ENCODE measurements around the gene HK1. TPM values are rescaled to one million over a fixed set of nuclear protein-coding genes. Genes with fewer than 3 reads are reported as not detected.
"Not testable (repeated sequence)": the region's sequence is repeated elsewhere in the genome, so short reads cannot be mapped to it uniquely, and the experiment has no call there.

HK1 gene
- polyA plus RNA-seq, 1 donor, result 35.4 TPM

- not testable (repeated sequence) for DNase-seq
Measured at GRCh38 chr10:69328888-69329287, 50.6 kb downstream of the HK1 start.

- DNase-seq, result no peak
Measured at GRCh38 chr10:69329721-69330178, 51.5 kb downstream of the HK1 start.

GRCh38 chr10:69331161-69331560, 52.9 kb downstream of the HK1 start:
- DNase-seq, result no peak

GRCh38 chr10:69332278-69333010, 54.1 kb downstream of the HK1 start:
- no peak for DNase-seq

GRCh38 chr10:69333205-69333604, 54.9 kb downstream of the HK1 start:
- no peak for DNase-seq

- DNase-seq, result not testable (repeated sequence)
Measured at GRCh38 chr10:69333865-69334301, 55.6 kb downstream of the HK1 start.

- no peak for DNase-seq
Measured at GRCh38 chr10:69334302-69335062, 56.2 kb downstream of the HK1 start.

GRCh38 chr10:69335063-69335587, 56.8 kb downstream of the HK1 start:
- no peak for DNase-seq

- no peak for DNase-seq
Measured at GRCh38 chr10:69335613-69336012, 57.3 kb downstream of the HK1 start.

GRCh38 chr10:69336952-69337295, 58.6 kb downstream of the HK1 start:
- no peak for DNase-seq

GRCh38 chr10:69337296-69338132, 59.2 kb downstream of the HK1 start:
- no peak for DNase-seq

- no peak for DNase-seq
Measured at GRCh38 chr10:69338133-69338456, 59.8 kb downstream of the HK1 start.

- DNase-seq, result no peak
Measured at GRCh38 chr10:69338547-69339450, 60.5 kb downstream of the HK1 start.

GRCh38 chr10:69340695-69341094, 62.4 kb downstream of the HK1 start:
- DNase-seq, result no peak

- DNase-seq, result no peak
Measured at GRCh38 chr10:69343905-69344304, 65.6 kb downstream of the HK1 start.

- DNase-seq, result no peak
Measured at GRCh38 chr10:69344591-69345252, 66.4 kb downstream of the HK1 start.

- DNase-seq, result no peak
Measured at GRCh38 chr10:69345402-69345801, 67.1 kb downstream of the HK1 start.

- no peak for DNase-seq
Measured at GRCh38 chr10:69345890-69346474, 67.7 kb downstream of the HK1 start.

GRCh38 chr10:69346776-69347175, 68.5 kb downstream of the HK1 start:
- no peak for DNase-seq

- DNase-seq, result no peak
Measured at GRCh38 chr10:69348816-69349541, 70.7 kb downstream of the HK1 start.
